EL (cell line): Measurements from ENCODE around the gene GPR17.

Source experiments
- DNase-seq: peaks from one replicate; pipeline ENCODE4 v3.0.0-alpha.2; 2016

GPR17 gene

GRCh38 chr2:127656569-127657231 is 10.7 kb downstream of the GPR17 start:
- no peak for DNase-seq

- no peak for DNase-seq
These were observed 11.3 kb downstream of the GPR17 start for GRCh38 chr2:127657232-127657595.

- no peak for DNase-seq
These were observed 12.2 kb downstream of the GPR17 start for GRCh38 chr2:127658146-127658545.

GRCh38 chr2:127658641-127659407 is 12.9 kb downstream of the GPR17 start:
- DNase-seq, result no peak

GRCh38 chr2:127659408-127660290 is 13.7 kb downstream of the GPR17 start:
- no peak for DNase-seq

GRCh38 chr2:127660291-127660578 is 14.3 kb downstream of the GPR17 start:
- DNase-seq, result no peak

- DNase-seq, result no peak
These were observed 15.2 kb downstream of the GPR17 start for GRCh38 chr2:127661072-127661649.

- DNase-seq, result no peak
These were observed 16.1 kb downstream of the GPR17 start for GRCh38 chr2:127661949-127662510.

- no peak for DNase-seq
These were observed 17.1 kb downstream of the GPR17 start for GRCh38 chr2:127662937-127663565.

- no peak for DNase-seq
These were observed 17.7 kb downstream of the GPR17 start for GRCh38 chr2:127663566-127664064.

GRCh38 chr2:127664065-127664894 is 18.3 kb downstream of the GPR17 start:
- DNase-seq, result no peak

- DNase-seq, result no peak
These were observed 18.9 kb downstream of the GPR17 start for GRCh38 chr2:127664895-127665225.

- no peak for DNase-seq
These were observed 19.4 kb downstream of the GPR17 start for GRCh38 chr2:127665267-127665893.

GRCh38 chr2:127669056-127669455 is 23.1 kb downstream of the GPR17 start:
- no peak for DNase-seq

- DNase-seq, result peak; percentile 57
These were observed 24.4 kb downstream of the GPR17 start for GRCh38 chr2:127670055-127670956.

- DNase-seq, result no peak
These were observed 25.0 kb downstream of the GPR17 start for GRCh38 chr2:127670957-127671290.

GRCh38 chr2:127671557-127672302 is 25.8 kb downstream of the GPR17 start:
- DNase-seq, result no peak

- no peak for DNase-seq
These were observed 26.6 kb downstream of the GPR17 start for GRCh38 chr2:127672341-127673224.
